OCI-M1 (cell line): ENCODE results near the gene R3HDM4.
"Not testable (repeated sequence)": the region's sequence is repeated elsewhere in the genome, so short reads cannot be mapped to it uniquely, and the experiment has no call there.

Experiments used
- DNase-seq: peaks from one replicate; lab custom pipeline; 2025; lab: John Stamatoyannopoulos, UW

R3HDM4 gene

GRCh38 chr19:858284-858683 lies 54.7 kb downstream of the R3HDM4 start:
- no peak for DNase-seq

DNA sequence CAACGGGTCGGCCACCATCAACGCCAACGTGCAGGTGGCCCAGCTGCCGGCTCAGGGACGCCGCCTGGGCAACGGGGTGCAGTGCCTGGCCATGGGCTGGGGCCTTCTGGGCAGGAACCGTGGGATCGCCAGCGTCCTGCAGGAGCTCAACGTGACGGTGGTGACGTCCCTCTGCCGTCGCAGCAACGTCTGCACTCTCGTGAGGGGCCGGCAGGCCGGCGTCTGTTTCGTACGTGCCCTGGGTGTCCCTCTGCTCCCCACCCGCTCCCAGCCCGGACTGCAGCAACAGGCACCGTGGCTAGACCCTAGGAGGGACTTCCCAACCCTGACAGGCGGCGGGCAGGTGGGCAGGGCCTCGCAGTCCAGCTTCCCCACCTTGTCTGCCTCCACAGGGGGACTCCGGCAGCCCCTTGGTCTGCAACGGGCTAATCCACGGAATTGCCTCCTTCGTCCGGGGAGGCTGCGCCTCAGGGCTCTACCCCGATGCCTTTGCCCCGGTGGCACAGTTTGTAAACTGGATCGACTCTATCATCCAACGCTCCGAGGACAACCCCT lies 57.4 kb downstream of the R3HDM4 start:
- no peak for DNase-seq

- DNase-seq: no peak
These were observed 57.9 kb downstream of the R3HDM4 start for GRCh38 chr19:855142-855541.

- no peak for DNase-seq
These were observed 58.5 kb downstream of the R3HDM4 start for GRCh38 chr19:854549-854948.

GRCh38 chr19:853614-854220 lies 59.3 kb downstream of the R3HDM4 start:
- not testable (repeated sequence) for DNase-seq

GRCh38 chr19:853014-853585 lies 59.9 kb downstream of the R3HDM4 start:
- DNase-seq: no peak

- DNase-seq: no peak
These were observed 60.6 kb downstream of the R3HDM4 start, which contains the start of gene ELANE for GRCh38 chr19:852136-853013. Gene ELANE, plus strand, starts transcription at chr19:852303. Its CDS starts 26 bp downstream, at chr19:852329.

GRCh38 chr19:850979-851335 lies 62.1 kb downstream of the R3HDM4 start:
- no peak for DNase-seq

- DNase-seq: peak; percentile 64
These were observed 62.6 kb downstream of the R3HDM4 start for GRCh38 chr19:850221-850978.

GRCh38 chr19:849195-849594 lies 63.8 kb downstream of the R3HDM4 start:
- DNase-seq: not testable (repeated sequence)

GRCh38 chr19:848386-848921 lies 64.6 kb downstream of the R3HDM4 start:
- peak; percentile 14 for DNase-seq
